ENCODE results near the gene FBXW11.

- TF ChIP-seq CTCF (IDR thresholded peaks at IDR 0.05) (no peak), ZFX (IDR thresholded peaks at IDR 0.05; ENCODE audit: borderline replicate concordance) (no peak)
These were observed 113.0 kb downstream of the FBXW11 start for GRCh38 chr5:171893290-171893886.
